RWPE1 (cell line): ENCODE results near the gene MRPS22.

Source experiments
- CTCF ChIA-PET: fragments of 350-600 bp; sonication (Branson Sonifier 250); formaldehyde crosslinking; extraction: SDS; loops from one replicate; lab custom pipeline; 2021; lab: Yijun Ruan, JAX
- POLR2A ChIA-PET: fragments of 400-600 bp; formaldehyde crosslinking; extraction: SDS; loops from one replicate; lab custom pipeline; 2020; ENCODE audit warnings: antibody characterized with exemption; ENCODE audit not compliant: low non-redundant PET; lab: Yijun Ruan, JAX
- DNase-seq: peaks from one replicate; pipeline ENCODE4 v3.0.0; 2012; ENCODE audit warnings: low spot score
- H3K27ac ChIP-seq: fragments of 450-650 bp; 2 replicates; pipeline ENCODE4 v1.5.1; 2017
- CTCF ChIP-seq: fragments of 450-650 bp; conservative IDR thresholded peaks from 2 replicates; pipeline ENCODE4 v1.5.1; 2017; ENCODE audit warnings: low read depth, mild to moderate bottlenecking

The MRPS22 gene

DNA sequence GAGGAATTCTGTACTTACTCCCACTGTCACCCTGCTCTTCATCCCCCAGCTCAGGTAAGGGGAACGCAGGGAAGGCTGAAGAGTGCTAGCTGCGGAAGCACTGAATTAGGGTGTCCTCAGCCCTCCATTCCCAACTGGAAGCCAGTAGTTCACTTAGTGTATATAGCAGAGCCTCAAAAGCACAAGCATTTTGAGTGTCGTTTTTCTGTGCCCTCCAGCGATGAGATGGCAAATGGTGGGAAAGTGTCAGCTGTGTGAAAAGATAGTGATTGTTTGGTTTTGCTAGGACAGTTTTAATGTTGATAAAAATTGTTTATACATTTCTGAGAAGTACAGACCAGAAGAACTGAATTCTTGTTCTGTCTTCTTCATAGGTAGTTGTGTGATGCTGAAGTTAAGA is 10.8 kb downstream of the MRPS22 start:
- H3K27ac ChIP-seq: no peak overlapping the region
- TF ChIP-seq CTCF: no peak
- DNase-seq: no peak
- ChIA-PET POLR2A (interaction anchor here (1.1 kb wide), 1 partner anchor 35 kb away, joined by 3 read pairs; the partner anchor contains the start of gene COPB2), CTCF (interaction anchor here (0.5 to 2.0 kb wide), 9 partner anchors 9 to 637 kb away, joined by 3 to 7 read pairs (median 5); no protein-coding TSS in a partner anchor)

DNA sequence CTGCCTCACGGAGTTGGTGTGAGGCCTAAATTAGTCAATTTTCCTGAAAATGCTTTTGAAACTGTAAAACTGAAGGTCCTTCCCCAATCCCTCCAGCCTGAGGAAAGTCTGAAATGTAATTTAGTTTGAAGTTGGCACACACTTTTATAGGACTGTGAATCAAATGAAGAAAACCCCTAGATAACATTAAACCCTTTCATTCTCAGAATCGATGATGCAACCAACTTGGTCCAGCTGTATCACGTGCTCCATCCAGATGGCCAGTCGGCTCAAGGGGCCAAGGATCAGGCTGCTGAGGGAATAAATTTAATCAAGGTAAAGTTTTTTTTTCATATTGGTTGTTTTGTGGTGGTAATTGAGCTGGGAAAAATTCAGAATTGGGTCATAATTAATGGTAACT is 11.7 kb downstream of the MRPS22 start:
- no peak overlapping the region for H3K27ac ChIP-seq
- POLR2A ChIA-PET: no interaction called here
- no peak for TF ChIP-seq CTCF
- CTCF ChIA-PET: interaction anchor here (0.7 to 1.5 kb wide), 3 partner anchors 22 to 53 kb away, joined by 3 to 6 read pairs (median 3); no protein-coding TSS in a partner anchor
- no peak for DNase-seq

GRCh38 chr3:139355891-139356290 is 12.1 kb downstream of the MRPS22 start:
- POLR2A ChIA-PET: interaction anchor here (0.5 kb wide), 1 partner anchor 12 kb away, joined by 3 read pairs; no protein-coding TSS in a partner anchor
- CTCF ChIA-PET: interaction anchor here (0.7 kb wide), 2 partner anchors 27 to 53 kb away, joined by 3 read pairs; no protein-coding TSS in a partner anchor
- DNase-seq: no peak
- TF ChIP-seq CTCF: no peak
- H3K27ac ChIP-seq: no peak overlapping the region

DNA sequence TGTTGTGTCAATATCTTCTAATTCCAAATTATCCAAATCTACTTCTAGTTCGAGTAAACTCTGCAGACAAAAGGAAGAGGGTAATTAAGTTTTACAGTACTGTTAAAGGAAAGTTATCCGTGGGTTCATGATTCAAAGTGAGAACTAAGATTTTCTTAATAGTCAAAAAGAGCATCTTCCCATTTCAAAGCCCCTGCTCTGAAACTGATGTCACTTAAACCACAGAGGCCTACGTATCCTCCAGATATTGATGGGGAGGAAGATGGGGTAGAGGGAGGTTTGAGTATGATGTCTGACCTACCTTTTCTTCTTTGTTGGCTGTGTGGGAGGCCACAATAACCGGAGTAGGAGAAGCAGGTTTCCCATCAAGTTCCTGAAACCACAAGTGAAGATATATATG is 14.1 kb downstream of the MRPS22 start:
- POLR2A ChIA-PET: no interaction called here
- no peak for TF ChIP-seq CTCF
- DNase-seq: no peak
- CTCF ChIA-PET: no interaction called here
- H3K27ac ChIP-seq: no peak overlapping the region

DNA sequence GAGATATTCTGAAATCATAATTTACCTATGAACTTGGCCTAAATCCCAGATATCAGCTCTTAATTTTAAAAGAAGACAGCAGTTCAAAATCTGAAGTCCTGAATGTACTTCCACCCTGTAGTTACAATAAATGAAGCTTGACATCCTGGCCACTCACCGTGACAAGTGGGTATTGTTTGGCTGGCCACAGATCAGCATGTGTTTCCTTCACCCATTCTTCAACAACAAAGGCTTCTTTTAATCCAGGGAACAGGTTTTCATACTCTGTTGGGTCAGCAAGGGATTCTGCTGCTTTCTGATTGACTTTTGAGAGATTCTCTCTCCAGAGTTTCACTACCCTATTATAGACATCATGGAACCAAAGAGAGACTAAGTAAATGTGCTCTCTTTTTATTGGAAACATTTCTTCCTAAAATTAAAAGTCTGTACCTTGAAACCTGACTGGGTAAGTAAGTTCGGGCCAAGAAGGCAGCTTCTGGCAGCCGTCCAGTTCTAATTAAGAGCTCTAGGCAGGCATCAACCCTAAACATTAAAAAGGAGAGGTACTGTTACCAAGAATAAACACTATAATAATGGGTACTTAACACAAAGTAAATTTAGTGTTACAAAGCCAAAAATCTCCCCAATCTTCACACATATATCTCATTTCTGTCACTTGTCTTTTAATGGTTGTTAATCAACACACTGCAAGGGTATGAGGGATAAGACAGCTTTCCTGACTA is 15.2 kb downstream of the MRPS22 start:
- POLR2A ChIA-PET: no interaction called here
- no peak for DNase-seq
- CTCF ChIA-PET: interaction anchor here (0.6 to 0.7 kb wide), 3 partner anchors 13 to 417 kb away, joined by 3 to 7 read pairs (median 4); no protein-coding TSS in a partner anchor
- TF ChIP-seq CTCF: no peak
- H3K27ac ChIP-seq: no peak overlapping the region

- no peak for TF ChIP-seq CTCF
- H3K27ac ChIP-seq: no peak overlapping the region
- POLR2A ChIA-PET: no interaction called here
- no peak for DNase-seq
- CTCF ChIA-PET: no interaction called here
These were observed 17.5 kb downstream of the MRPS22 start for GRCh38 chr3:139361276-139361675.
